Measurements from ENCODE around the gene LIMA1. TPM values are rescaled to one million over a fixed set of nuclear protein-coding genes. Genes with fewer than 3 reads are reported as not detected.

LIMA1 gene
- total RNA-seq, 2 donors from 2014 or later: 20.1 to 26.0 TPM

- no peak overlapping the region for H3K4me3 ChIP-seq (ENCODE audit: low read length)
- H3K36me3 ChIP-seq (ENCODE audit: control insufficient read depth, insufficient read depth, low read length): no peaks in the 10 kb centered on the region
- WGBS, 2 experiments (ENCODE audit: insufficient coverage in 1 of 2, insufficient read length in 1 of 2): 83 to 98% methylated on average over 1 to 2 of the region's 3 CpGs
- no peaks in the 10 kb centered on the region for H3K27me3 ChIP-seq (ENCODE audit: control insufficient read depth, insufficient read depth, low read length, poor library complexity, severe bottlenecking)
- H3K27ac ChIP-seq (ENCODE audit: low read depth, low read length): no peak overlapping the region
- peaks cover 3% of the 10 kb centered on the region for H3K36me3 Mint-ChIP-seq (ENCODE audit: low read depth)
- H3K4me3 Mint-ChIP-seq: no peak overlapping the region
- no peak overlapping the region for H3K9ac ChIP-seq (ENCODE audit: extremely low read depth, low read length, poor library complexity, severe bottlenecking)
- H3K4me1 ChIP-seq (ENCODE audit: control insufficient read depth, insufficient read depth, low read length): peaks cover under 1% of the 10 kb centered on the region
- no peak for DNase-seq
- no peaks in the 10 kb centered on the region for H3K9me3 Mint-ChIP-seq
- H3K9me3 ChIP-seq (ENCODE audit: control insufficient read depth, low read length): no peaks in the 10 kb centered on the region
- TF ChIP-seq, protein P1, sequence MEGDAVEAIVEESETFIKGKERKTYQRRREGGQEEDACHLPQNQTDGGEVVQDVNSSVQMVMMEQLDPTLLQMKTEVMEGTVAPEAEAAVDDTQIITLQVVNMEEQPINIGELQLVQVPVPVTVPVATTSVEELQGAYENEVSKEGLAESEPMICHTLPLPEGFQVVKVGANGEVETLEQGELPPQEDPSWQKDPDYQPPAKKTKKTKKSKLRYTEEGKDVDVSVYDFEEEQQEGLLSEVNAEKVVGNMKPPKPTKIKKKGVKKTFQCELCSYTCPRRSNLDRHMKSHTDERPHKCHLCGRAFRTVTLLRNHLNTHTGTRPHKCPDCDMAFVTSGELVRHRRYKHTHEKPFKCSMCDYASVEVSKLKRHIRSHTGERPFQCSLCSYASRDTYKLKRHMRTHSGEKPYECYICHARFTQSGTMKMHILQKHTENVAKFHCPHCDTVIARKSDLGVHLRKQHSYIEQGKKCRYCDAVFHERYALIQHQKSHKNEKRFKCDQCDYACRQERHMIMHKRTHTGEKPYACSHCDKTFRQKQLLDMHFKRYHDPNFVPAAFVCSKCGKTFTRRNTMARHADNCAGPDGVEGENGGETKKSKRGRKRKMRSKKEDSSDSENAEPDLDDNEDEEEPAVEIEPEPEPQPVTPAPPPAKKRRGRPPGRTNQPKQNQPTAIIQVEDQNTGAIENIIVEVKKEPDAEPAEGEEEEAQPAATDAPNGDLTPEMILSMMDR (conservative IDR thresholded peaks at IDR 0.05): no peak
- H3K4me1 Mint-ChIP-seq: peaks cover 6% of the 10 kb centered on the region
- no peak overlapping the region for H3K27ac Mint-ChIP-seq
- H3K27me3 Mint-ChIP-seq (ENCODE audit: insufficient read depth): no peaks in the 10 kb centered on the region
Observed at GRCh38 chr12:50246873-50247612, 36.3 kb downstream of the LIMA1 start.

DNA sequence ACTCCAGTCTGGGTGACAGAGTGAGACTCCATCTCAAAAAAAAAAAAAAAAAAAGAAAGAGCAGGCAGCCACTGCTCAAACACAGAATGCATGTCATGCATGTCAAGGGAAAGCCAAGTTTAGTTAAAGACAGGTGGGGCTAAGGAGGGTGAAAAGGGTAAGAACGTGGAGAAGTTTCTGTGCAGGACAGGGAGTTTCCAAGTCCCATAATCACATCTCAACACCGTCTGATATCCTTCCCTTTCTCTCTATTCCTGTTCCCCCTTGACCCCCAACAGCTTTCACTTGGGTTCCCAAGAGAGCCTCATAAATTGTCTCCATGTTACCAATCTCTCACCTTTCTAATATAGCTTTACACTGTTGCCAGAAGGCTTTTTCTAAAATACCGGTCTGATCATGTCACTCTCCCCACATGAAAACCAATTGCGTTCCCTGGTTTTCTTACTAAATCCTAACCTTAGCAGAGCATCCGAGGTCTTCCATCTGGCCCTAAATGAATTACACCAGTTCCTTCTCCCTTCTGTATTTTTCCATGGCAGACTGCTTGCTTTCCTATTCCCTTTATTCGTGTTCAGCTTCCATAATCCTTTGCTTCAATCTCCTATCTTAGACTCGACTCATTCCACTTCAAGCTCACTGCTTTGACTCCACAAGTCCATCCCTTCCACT, 37.0 kb downstream of the LIMA1 start:
- peaks cover 3% of the 10 kb centered on the region for H3K36me3 Mint-ChIP-seq (ENCODE audit: low read depth)
- H3K4me1 ChIP-seq (ENCODE audit: control insufficient read depth, insufficient read depth, low read length): peaks cover 3% of the 10 kb centered on the region
- no peak overlapping the region for H3K27ac ChIP-seq (ENCODE audit: low read depth, low read length)
- no peak overlapping the region for H3K4me3 Mint-ChIP-seq
- no peaks in the 10 kb centered on the region for H3K27me3 ChIP-seq (ENCODE audit: control insufficient read depth, insufficient read depth, low read length, poor library complexity, severe bottlenecking)
- H3K4me1 Mint-ChIP-seq: peaks cover 9% of the 10 kb centered on the region
- no peaks in the 10 kb centered on the region for H3K27me3 Mint-ChIP-seq (ENCODE audit: insufficient read depth)
- no peaks in the 10 kb centered on the region for H3K9me3 ChIP-seq (ENCODE audit: control insufficient read depth, low read length)
- no peak overlapping the region for H3K4me3 ChIP-seq (ENCODE audit: low read length)
- H3K27ac Mint-ChIP-seq: no peak overlapping the region
- H3K36me3 ChIP-seq (ENCODE audit: control insufficient read depth, insufficient read depth, low read length): no peaks in the 10 kb centered on the region
- WGBS, 2 experiments (ENCODE audit: insufficient coverage in 1 of 2, insufficient read length in 1 of 2): 85 to 86% methylated on average over 6 to 7 of the region's 7 CpGs
- no peaks in the 10 kb centered on the region for H3K9me3 Mint-ChIP-seq
- no peak overlapping the region for H3K9ac ChIP-seq (ENCODE audit: extremely low read depth, low read length, poor library complexity, severe bottlenecking)
- DNase-seq: no peak
- TF ChIP-seq, protein P1 (conservative IDR thresholded peaks at IDR 0.05): no peak

DNA sequence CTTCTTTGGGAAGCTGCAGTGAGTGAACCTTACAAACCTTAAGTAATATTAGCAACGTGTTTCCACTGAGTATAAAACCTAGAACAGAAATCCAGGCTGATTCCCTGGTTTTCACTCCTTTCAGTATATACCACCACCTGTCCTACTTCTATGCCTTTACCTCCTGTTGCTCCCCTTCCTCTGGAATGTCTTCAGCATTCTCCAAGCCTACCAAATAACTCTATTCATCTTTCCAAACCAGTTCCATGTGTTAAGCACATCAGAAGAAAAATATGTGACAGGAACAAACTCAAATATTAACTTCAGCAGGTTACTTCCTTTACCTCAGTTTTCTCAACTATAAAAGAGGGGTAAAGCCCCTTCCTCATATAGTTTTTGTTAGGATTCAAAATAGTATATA, 39.8 kb downstream of the LIMA1 start:
- H3K27ac ChIP-seq (ENCODE audit: low read depth, low read length): no peak overlapping the region
- TF ChIP-seq, protein P1 (conservative IDR thresholded peaks at IDR 0.05): no peak
- H3K36me3 ChIP-seq (ENCODE audit: control insufficient read depth, insufficient read depth, low read length): no peaks in the 10 kb centered on the region
- no peak for DNase-seq
- H3K9ac ChIP-seq (ENCODE audit: extremely low read depth, low read length, poor library complexity, severe bottlenecking): no peak overlapping the region
- 75 to 82% methylated on average over 1 of the region's 1 CpG for WGBS, 2 experiments (ENCODE audit: insufficient coverage in 1 of 2, insufficient read length in 1 of 2)
- H3K9me3 ChIP-seq (ENCODE audit: control insufficient read depth, low read length): no peaks in the 10 kb centered on the region
- Mint-ChIP-seq H3K27me3 (ENCODE audit: insufficient read depth) (no peaks in the 10 kb centered on the region), H3K4me1 (peaks cover 26% of the 10 kb centered on the region), H3K36me3 (ENCODE audit: low read depth) (peaks cover 3% of the 10 kb centered on the region), H3K9me3 (no peaks in the 10 kb centered on the region), H3K4me3 (no peak overlapping the region), H3K27ac (no peak overlapping the region)
- no peaks in the 10 kb centered on the region for H3K27me3 ChIP-seq (ENCODE audit: control insufficient read depth, insufficient read depth, low read length, poor library complexity, severe bottlenecking)
- no peak overlapping the region for H3K4me3 ChIP-seq (ENCODE audit: low read length)
- H3K4me1 ChIP-seq (ENCODE audit: control insufficient read depth, insufficient read depth, low read length): peaks cover 3% of the 10 kb centered on the region
